ENCODE measurements around the gene NHLRC2.

Gene NHLRC2

DNA sequence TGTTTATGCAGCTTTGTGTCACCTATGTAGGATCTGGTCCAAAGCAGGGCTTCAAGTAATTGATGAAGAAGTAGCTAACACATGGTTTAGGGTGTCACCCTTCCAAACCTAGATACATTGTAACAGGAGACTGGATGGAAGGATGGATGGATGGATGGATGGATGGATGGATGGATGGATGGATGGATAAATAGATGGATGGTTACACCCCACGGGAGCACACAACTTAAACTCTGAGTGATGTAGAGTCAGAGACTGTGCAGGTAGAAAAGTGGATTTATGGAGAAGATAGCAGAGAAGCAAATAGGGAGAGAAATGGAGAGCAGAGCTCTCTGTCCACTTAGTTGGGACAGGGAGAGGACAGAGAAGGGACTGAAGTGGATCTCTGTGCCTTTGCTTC, 78.4 kb downstream of the NHLRC2 start:
- Histone ChIP-seq H4K20me1 (ENCODE audit: insufficient read depth, low read length) (no peaks in the 10 kb centered on the region), H3K4me3 (ENCODE audit: low read depth, low read length, poor library complexity, severe bottlenecking) (no peak overlapping the region), H3K4me1 (ENCODE audit: insufficient read depth, low read length, severe bottlenecking) (no peaks in the 10 kb centered on the region), H2AFZ (ENCODE audit: low read length) (no peak overlapping the region), H3K4me2 (ENCODE audit: low read length) (no peak overlapping the region), H3K79me2 (ENCODE audit: insufficient read depth, low read length) (no peaks in the 10 kb centered on the region), H3K27me3 (ENCODE audit: insufficient read depth, low read length) (peaks cover 4% of the 10 kb centered on the region; the same call in 1 of the 2 replicates), H3K9ac (ENCODE audit: low read length) (no peak overlapping the region), H3K9me2 (ENCODE audit: low read depth, low read length) (no peaks in the 10 kb centered on the region), H3K27ac (ENCODE audit: low read depth, low read length, poor library complexity, severe bottlenecking) (no peak overlapping the region), H3K36me3 (ENCODE audit: insufficient read depth, low read length) (no peaks in the 10 kb centered on the region), H3K9me3 (ENCODE audit: low read length) (no peaks in the 10 kb centered on the region), H3F3A (ENCODE audit: insufficient read depth, low read length) (no peaks in the 10 kb centered on the region)
- no peak for TF ChIP-seq CTCF (IDR thresholded peaks at IDR 0.05; ENCODE audit: low read length)
- no peak for TF ChIP-seq EZH2 (IDR thresholded peaks at IDR 0.05; ENCODE audit: borderline replicate concordance, low read length)

- H4K20me1 ChIP-seq (ENCODE audit: insufficient read depth, low read length): no peaks in the 10 kb centered on the region
- H3K4me3 ChIP-seq (ENCODE audit: low read depth, low read length, poor library complexity, severe bottlenecking): no peak overlapping the region
- no peak overlapping the region for H3K27ac ChIP-seq (ENCODE audit: low read depth, low read length, poor library complexity, severe bottlenecking)
- no peaks in the 10 kb centered on the region for H3K4me1 ChIP-seq (ENCODE audit: insufficient read depth, low read length, severe bottlenecking)
- H3K36me3 ChIP-seq (ENCODE audit: insufficient read depth, low read length): no peaks in the 10 kb centered on the region
- H3K9me3 ChIP-seq (ENCODE audit: low read length): no peaks in the 10 kb centered on the region
- H3K9me2 ChIP-seq (ENCODE audit: low read depth, low read length): no peaks in the 10 kb centered on the region
- H3K9ac ChIP-seq (ENCODE audit: low read length): no peak overlapping the region
- TF ChIP-seq CTCF (IDR thresholded peaks at IDR 0.05; ENCODE audit: low read length): no peak
- no peak for TF ChIP-seq EZH2 (IDR thresholded peaks at IDR 0.05; ENCODE audit: borderline replicate concordance, low read length)
- no peak overlapping the region for H2AFZ ChIP-seq (ENCODE audit: low read length)
- no peaks in the 10 kb centered on the region for H3K79me2 ChIP-seq (ENCODE audit: insufficient read depth, low read length)
- H3K4me2 ChIP-seq (ENCODE audit: low read length): no peak overlapping the region
- no peaks in the 10 kb centered on the region for H3F3A ChIP-seq (ENCODE audit: insufficient read depth, low read length)
- H3K27me3 ChIP-seq (ENCODE audit: insufficient read depth, low read length): peaks cover 4% of the 10 kb centered on the region; the same call in 1 of the 2 replicates
These were observed 79.6 kb downstream of the NHLRC2 start for GRCh38 chr10:113933894-113934532.

- Histone ChIP-seq H3K79me2 (ENCODE audit: insufficient read depth, low read length) (no peaks in the 10 kb centered on the region), H4K20me1 (ENCODE audit: insufficient read depth, low read length) (no peaks in the 10 kb centered on the region), H3K27me3 (ENCODE audit: insufficient read depth, low read length) (peaks cover 4% of the 10 kb centered on the region; the same call in 1 of the 2 replicates), H3K9me2 (ENCODE audit: low read depth, low read length) (no peaks in the 10 kb centered on the region), H3K4me2 (ENCODE audit: low read length) (no peak overlapping the region), H3K4me1 (ENCODE audit: insufficient read depth, low read length, severe bottlenecking) (no peaks in the 10 kb centered on the region), H3K9ac (ENCODE audit: low read length) (no peak overlapping the region), H3K9me3 (ENCODE audit: low read length) (no peaks in the 10 kb centered on the region), H2AFZ (ENCODE audit: low read length) (no peak overlapping the region), H3K27ac (ENCODE audit: low read depth, low read length, poor library complexity, severe bottlenecking) (no peak overlapping the region), H3F3A (ENCODE audit: insufficient read depth, low read length) (no peaks in the 10 kb centered on the region), H3K36me3 (ENCODE audit: insufficient read depth, low read length) (no peaks in the 10 kb centered on the region), H3K4me3 (ENCODE audit: low read depth, low read length, poor library complexity, severe bottlenecking) (no peak overlapping the region)
- TF ChIP-seq EZH2 (IDR thresholded peaks at IDR 0.05; ENCODE audit: borderline replicate concordance, low read length) (no peak), CTCF (IDR thresholded peaks at IDR 0.05; ENCODE audit: low read length) (no peak)
These were observed 82.8 kb downstream of the NHLRC2 start for GRCh38 chr10:113937258-113937657.
